HG03342 (cell line): Measurements from ENCODE around the gene ADAP1.
A peak's percentile ranks its signal among the peaks of the same experiment; 100 is the strongest.

Source experiments
- ATAC-seq: cut with Tn5 transposase; IDR thresholded peaks from one replicate; pipeline ENCODE4 v1.9.1; 2021; ENCODE audit warnings: mild to moderate bottlenecking, moderate library complexity; ENCODE audit not compliant: unreplicated experiment

ADAP1 gene

DNA sequence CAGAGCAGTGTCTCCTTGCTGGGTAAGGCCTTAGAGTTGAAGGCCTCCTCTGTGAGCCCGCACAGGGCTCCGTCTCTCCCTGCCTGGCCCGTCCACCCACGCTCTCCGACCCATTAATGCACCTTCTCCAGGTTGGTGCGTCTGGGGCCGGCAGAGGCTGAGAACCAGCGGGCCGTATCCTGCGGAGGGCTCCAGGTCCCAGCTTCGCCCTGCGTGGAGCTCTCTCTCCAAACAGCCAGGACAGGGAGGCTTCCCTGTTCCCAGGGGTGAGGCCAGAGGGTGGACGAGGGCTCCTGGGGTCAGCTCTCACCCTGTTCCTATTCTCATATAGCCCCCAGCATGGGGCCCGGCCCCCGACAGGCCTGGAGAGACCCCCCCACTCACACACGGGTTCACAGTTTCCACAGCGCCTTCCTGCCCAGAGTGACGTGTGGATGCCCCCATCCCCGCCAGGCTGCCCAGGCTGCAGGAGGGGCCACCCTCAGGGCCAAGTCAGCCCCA lies 43.5 kb downstream of the ADAP1 start:
- ATAC-seq, result no peak

DNA sequence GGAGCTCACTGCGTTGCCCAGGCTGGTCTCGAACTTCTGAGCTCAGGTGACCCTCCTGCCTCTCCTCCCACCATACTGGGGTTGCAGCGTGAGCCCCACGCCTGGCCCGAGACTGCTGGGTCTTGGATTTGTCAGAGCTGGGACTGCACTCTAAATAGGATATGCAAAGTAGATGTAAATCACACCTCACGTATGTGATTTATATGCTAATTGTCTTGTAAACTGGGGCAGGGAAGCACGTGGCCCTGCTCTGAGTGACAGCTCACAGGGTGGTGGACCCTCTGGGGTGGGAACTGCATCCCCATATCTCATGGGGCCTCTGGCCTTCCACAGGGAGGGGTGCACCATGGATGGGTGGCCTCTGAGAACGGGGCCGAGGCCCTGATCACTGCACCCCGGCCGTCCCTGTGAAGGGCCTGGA lies 44.0 kb downstream of the ADAP1 start:
- no peak for ATAC-seq

DNA sequence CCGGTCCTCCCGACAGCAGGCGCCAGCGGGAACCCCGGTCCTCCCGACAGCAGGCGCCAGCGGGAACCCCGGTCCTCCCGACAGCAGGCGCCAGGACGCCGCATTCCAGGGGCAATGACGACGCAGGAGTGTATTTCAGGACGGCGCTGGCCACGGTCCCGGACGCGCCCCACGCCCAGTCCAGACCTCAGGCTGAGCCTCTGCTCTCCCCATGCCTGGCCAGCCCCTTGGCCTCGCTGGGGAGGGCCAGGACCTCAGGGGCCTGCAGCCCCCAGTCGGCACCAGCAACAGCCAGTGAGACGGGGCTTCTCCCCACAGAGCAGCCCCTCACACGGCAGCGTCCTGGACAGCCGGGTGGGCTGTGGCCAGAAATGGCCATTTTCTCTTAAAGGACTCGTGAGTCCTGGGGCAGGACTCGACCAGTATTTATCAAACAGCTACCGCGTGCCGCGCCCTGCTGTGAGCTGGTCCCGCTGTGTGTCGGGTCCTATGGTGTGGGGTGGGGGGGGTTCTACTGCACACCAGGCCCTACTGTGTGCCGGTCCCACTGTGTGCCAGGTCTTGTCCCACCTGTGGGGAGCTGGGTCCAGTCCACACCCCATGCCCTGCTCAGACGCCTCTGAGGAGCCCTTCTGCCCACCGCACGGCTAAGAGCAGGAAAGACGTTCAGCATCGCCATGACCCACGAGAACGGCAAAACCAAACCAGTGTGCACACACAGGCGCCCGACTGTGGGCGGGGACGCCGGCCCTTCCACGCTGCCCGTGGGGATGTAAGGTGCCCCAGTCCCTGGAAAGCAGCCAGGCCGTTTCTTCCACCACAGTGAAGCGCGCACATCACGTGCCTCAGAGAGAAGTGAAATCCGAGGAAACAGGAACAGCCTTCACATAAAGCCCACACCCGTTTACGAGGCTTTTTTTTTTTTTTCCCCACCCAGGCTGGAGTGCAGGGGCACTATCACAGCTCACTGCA lies 44.8 kb downstream of the ADAP1 start:
- ATAC-seq, result no peak

DNA sequence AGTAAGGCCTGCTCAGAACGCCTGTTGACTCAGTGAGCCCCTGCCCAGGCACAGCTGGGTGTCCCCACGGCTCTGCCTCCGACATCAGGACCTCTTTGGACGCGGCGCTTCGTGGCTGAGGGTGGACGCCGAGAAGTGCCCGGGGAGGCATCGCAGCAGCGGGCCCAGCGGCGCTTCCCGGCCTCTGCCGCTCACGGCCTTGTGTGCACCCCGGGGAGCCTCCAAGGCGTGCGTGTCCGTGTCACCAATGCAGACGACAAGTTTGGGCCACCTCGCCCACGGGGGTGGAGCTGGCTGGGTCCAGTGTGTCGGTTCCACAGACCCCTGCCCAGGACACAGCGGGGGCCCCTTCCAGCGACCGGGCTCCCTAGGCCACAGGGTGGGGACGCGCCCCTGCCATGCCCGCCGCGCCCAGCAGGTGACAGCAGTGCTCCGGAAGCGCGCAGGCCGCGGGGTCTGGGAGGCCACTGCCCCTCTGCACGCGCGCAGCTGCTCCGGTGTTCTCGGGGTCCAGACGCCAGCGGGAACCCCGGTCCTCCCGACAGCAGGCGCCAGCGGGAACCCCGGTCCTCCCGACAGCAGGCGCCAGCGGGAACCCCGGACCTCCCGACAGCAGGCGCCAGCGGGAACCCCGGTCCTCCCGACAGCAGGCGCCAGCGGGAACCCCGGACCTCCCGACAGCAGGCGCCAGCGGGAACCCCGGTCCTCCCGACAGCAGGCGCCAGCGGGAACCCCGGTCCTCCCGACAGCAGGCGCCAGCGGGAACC lies 45.7 kb downstream of the ADAP1 start:
- ATAC-seq, result peak; percentile 72

DNA sequence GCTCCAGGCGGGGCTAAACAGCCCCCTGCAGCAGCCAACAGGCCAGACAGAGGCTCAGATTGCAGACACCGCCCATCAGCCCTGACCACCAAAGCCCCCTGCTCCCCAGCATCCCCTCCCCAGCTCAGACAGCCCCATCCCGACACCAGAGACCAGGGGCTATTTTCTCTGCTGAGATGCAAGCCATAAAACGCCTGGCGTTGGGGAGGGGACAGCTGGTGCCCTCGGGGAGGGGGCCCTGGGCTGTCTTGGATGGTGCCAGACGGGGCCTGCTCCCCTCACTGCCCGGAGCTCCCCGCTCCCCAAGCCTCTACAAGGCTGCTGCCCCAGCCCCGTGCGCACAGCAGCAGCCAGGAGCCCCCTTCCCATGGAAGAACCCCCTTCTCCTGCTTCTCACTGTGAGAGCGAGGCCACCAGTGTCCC lies 46.3 kb downstream of the ADAP1 start:
- peak; percentile 8 for ATAC-seq

DNA sequence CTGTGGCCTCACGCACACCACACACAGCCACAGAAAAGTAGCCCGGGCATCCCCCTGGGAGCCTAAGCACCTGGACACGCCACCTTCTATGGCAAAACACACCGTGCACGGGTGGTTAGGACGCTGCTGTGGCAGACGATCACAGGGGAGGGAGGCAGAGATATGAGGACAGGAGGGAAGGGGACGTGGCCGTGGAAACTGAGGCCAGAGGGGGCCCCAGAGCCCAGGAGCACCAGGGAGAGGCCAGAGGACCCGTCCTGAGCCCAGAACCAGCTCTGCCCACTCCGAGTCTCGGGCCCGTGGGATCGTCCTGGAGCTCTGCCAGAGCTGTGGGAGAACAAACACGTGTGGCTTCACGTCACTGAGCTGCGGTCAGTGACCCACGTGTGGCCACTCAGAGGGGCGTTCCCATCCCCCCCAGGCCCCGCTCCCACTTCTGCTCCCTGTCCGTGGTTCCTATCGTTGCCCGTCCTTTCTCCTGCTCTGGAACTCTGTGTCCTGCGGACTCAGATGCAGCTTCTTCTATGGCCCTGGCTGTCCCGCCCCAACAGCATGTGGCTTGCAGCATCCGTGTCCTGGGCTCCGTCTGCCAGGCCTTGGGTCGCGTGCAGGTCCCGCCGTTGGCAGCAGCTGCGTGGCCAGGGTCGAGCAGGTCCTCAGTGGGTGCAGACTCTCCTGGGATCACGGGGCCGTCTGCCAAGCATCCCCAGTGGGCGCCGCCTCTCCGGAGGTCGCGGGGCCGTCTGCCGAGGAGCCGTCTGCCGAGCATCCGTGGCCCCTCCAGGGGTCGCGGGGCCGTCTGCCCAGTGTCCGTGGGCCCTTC lies 47.1 kb downstream of the ADAP1 start:
- no peak for ATAC-seq

DNA sequence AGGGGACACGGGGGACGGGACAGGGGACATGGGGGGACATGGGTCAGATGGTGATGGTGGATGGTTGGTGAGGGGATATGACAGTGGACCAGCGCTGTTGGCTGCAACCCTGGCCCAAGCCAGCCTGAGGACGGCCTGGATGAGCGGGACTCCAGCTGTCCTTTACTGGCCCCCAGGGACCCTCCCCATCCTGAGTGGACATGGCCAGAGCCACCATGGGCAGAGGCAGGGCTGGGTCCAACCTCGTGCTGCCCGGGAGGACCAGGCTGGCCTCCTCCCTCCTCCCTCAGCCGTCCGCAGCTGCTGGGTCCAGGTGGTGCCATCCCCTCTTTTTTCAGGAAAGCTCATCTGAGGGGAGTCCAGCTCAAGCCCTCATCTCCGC lies 47.7 kb downstream of the ADAP1 start:
- no peak for ATAC-seq

DNA sequence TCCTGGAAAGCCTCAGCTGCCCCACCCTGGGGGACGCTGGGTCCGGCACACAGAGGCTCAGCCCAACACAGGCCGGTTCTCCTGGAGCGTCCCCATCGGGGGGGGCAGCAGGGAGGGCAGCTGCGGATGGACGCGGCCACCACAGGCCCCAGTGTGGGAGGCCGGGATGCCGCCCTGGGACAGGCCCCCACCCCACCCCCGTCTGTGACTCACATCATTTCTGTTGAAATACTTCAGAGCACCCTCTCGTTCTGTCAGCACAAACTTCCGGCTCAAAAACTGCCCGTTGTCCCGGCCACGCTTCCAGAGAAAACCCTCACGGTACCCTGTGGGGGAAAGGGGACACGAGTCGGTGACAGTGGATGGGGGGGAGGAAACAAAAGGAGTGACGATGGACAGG lies 49.6 kb downstream of the ADAP1 start:
- ATAC-seq, result no peak

DNA sequence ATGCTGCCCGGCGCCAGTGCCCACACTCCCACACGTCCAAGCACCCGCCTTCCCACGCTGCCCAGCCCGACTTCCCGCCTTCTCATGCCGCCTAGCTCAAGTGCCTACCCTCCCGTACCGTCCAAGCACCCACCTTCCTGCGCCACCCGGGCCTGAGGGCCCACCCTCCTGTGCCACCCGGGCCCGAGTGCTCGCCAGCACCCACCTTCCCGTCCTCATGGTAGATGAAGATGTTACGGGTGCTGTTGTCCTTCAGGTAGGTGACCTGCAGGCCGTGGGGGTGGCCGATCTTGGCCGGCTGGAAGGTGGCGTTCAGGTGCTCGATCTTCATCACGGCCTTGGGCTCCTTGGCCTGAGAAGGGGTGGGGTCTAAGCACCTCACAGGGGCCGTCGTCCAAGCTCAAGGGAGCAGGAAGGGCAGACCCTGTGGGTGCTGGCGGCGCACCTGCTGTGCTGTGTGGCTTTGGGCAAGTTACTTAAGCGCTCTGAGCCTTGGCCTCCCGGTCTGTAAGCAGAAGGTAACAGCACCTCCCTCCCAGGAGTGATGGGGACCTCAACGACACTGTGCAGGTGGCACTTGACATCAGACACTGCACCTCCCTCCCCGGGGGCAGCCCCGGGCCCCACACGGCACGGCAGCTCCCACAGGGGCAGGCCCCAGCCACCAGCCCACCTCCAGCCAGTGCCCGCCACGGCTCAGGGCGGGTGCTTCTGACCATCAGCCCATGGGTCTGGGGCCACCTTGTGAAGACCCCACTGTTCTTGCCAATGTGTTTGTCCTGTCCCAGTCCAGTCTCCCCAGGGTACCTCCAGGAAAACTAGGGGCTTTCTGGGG lies 50.3 kb downstream of the ADAP1 start:
- ATAC-seq, result no peak

DNA sequence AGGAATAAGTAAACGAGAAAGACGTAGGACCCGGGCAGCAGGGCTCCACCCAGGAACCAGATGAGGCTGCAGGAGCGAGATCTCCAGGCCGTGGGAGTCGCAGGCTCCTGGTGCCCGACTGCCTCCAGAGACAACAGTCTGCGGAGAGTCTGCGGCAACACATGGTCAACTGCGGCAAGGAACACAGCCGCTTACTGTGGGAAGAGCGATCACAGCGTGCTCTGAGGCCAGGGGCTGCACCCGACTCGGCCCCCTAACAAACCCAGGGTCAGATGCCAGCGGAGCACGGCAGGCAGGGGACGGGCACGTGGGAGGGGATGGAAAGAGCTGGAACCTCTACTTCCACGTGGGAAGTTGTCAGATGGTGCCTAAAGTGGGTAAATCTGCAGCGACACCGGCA lies 51.5 kb downstream of the ADAP1 start:
- no peak for ATAC-seq

DNA sequence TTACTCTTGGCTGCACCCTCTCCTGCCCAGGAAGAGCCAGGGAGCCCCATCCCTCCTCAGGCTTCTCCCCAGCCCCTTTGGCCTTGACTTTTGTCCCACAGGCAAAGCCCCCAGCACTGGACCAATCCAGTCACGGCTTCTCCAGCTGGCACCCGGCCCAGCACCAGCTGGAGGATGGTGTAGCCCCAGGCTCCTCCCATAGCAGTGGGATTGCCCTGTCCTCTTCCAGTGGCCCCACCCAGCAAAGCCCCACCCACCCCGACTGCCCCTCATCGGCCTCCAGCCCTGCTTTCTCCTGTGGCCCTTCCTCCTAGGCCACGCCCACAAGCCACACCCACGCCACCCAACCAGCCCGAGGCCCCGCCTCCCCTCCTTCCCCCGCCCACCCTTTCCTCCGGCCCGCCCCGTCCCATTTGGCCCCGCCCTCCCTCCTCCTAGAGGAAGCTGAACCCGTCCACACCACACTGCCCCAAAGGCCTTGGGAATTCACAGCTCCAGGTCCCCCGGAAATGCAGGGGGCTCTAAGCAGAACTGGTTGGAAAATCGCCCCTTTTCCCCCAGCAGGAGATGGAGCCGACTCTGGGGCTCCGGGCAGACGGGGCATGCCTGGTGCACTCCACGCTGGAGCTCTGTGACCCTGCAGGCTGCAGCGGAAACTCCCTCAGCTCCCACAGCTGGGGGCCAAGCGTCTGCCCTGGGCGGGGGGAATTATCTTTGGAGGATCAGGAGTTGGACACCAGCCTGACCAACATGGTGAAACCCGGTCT lies 52.9 kb downstream of the ADAP1 start:
- no peak for ATAC-seq

DNA sequence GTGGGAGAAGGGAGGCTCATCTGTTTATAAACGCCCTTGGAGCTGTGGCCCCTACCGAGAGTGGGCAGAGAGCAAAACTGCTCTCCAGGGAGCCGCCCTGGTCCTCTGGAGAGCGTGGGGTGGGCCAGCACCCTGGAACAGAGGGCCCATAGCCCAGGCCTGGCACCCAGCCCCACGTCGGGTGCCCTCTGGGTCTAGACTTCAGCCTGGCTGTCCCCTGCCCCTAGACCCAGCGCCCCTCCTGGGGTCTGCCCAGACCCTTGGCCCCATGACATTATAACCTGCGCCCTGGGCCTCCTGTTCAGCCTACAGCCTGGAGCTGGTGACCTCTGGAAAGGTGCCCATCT lies 53.5 kb downstream of the ADAP1 start:
- no peak for ATAC-seq

DNA sequence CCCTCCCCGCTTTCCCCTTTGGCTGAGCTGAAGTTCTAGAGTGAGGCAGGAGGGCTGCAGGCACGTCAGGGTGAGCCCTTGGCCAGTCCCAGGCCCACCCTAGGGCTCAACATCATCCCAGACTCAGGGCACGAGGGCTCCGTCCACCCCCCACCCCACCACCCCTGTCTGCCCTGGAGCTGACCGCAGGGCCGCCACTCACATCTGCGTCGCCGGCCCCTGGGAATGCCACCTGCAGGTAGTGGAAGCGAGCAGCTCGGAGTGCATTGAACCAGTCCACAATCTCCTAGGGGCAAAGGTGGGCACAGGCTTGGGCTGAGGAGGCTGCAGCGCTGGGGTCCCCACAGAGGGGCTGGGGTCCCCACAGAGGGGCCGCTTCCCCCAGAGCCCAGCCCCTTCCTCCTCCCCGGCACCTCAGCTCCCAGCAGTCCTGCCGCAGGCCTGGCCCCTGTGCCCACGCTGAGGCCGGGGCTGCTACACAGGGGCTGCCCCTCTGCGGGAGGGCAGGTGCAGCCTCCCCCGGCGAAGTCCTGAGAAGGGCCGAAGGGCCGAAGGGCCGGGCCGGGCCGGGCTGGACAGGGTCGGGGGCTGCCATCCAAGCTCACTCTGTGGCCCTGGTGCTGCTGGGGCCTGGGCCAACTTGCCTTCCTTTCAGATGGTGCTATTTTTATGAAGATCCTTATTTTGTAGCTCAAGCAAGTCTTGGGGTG lies 54.0 kb downstream of the ADAP1 start:
- ATAC-seq, result no peak

DNA sequence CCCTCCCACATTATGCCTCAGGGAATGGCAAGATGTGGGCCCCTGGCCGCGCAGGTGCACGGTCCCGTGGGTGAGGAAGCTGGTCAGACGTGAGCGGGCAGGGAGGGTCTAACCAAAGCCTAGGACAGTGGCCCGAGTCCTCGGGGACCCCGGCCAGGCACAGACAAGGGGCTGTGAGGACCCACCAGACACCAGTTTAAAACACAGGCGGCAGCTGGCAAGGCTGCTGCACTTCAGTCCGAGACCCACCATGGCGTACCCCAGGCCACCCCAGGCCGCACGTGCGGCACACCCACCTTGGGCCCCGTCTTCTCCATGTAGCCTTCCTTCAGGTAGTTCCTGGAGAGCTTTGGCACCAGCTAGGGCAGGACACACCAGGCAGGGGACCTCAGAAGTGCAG lies 54.7 kb downstream of the ADAP1 start:
- no peak for ATAC-seq

DNA sequence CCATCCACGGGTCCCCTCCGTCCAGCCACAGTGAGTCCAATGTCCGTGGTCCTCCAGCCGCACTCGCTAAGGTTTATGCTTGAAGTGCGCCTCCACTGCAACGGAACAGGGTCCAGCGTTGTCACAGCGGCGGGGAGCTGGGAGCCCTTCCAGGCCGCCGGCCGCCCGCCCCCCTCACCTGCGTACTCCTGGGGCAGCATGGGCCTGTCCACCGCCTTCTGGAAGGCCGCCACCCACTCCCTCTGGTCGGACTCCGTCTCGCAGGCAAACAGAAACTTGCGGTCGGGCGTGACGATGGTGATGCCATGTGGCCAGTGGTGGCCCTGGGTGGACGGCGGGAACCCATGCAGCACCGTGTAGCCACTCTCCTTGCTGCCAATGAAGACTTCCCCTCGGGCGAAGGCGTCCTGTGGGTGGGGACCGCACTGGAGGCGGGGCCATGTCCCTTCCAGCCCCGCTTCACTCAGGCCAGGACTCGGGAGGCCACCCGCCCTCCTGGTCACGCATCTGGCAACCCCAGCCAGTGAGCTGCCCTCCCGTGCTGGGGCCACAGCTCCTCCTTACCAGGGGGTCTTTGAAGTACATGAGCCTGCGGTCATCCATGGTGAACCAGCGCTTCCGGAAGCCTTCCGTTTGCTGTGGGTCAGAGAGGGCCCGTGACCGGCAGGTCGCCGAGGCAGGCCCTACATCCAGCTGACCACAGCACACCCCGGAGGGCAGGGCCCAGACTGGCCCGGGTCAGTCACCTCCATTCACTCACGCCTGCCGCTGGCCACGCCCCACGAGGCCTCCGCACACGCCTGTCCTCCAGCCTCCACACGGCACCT lies 55.4 kb downstream of the ADAP1 start:
- no peak for ATAC-seq

DNA sequence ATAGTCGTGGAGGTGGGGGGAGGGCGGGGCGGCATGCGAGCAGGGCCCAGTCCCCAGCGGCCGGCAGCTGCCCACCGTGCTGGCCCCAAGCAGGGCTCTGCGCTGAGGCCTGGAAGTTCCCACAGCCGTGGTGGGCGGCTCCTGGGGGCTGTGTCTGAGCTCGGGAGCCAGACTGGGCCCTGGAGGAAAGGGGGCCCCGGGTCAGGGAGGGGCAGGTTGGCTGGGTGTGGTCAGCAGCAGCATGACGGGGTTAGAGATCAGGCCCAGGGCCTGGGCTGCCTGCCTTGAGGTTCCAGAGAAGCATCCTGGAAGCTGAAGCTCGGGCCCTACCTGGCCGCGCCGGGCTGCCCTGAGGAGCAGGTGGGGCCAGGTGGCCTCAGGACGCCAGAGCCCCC lies 56.0 kb downstream of the ADAP1 start:
- no peak for ATAC-seq

DNA sequence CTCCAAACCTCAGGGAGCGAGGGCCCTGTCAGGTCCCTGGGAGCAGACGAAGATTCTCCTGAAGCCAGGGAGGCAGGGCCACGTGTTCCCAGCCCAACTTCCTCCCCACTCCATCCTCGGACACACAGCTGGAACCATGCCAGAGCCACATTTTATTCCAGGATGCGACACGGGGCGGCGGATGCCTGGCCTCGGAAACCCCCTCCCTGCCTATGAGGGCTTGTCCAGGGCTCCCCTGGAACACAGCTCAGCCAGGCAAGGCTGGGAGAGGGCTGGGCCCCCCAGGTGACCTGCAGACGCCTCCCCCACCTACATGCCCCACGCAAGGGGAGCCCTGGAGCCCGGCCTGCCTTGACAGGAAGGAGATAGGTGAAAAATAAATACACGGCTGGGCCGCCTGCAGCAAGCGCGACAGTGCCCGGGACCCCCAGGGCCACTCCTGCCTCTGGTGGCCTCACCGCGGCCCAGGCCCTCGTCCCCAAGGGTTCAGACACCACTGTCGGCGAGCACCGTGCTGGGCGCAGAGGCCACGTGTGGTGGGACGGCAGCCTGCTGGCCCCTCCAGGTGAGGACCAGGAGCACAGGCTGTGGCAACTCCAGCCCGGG lies 56.6 kb downstream of the ADAP1 start:
- ATAC-seq, result no peak

DNA sequence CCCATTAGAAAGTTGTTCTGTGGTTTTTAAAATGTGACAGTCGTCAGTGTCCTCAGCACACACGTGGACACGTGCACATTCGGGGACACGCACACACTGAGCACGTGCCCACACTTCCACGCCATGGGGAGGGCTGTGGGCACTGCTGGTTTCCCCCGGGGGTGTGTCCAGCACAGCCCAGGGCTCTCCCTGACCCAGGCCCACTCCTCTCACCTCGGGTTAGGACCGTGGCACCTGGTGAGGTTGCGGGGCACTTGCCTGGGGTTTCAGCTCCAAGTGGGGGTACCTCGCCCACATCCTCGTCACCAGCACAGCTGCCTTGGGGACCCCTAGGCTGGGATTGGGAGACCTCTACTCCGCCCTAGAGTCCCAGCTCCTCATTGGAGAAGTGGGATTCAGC lies 57.4 kb downstream of the ADAP1 start:
- ATAC-seq, result no peak
